ENCODE results near the gene TEX48.

DNA sequence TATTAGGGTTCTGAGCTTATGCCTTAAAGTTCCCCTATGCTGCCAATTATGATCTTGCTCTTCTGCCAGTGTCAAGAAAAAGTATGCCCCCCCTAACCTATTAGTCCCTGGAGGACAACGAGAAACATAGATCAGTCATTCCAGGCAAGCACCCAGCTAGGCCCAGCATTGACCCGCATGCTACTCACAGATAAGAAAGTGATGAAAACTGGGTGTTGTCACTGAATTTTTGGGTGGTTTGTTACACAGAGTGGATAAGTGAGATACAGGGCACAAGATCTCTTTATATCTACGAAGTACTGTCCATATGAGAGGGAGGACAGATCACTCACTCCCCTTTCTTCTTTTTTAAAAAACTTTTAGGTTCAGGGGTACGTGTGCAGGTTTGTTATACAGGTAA is 6.4 kb upstream of the TEX48 start:
- no peak for TF ChIP-seq POLR2A (IDR thresholded peaks at IDR 0.05)
- TF ChIP-seq, protein P1, sequence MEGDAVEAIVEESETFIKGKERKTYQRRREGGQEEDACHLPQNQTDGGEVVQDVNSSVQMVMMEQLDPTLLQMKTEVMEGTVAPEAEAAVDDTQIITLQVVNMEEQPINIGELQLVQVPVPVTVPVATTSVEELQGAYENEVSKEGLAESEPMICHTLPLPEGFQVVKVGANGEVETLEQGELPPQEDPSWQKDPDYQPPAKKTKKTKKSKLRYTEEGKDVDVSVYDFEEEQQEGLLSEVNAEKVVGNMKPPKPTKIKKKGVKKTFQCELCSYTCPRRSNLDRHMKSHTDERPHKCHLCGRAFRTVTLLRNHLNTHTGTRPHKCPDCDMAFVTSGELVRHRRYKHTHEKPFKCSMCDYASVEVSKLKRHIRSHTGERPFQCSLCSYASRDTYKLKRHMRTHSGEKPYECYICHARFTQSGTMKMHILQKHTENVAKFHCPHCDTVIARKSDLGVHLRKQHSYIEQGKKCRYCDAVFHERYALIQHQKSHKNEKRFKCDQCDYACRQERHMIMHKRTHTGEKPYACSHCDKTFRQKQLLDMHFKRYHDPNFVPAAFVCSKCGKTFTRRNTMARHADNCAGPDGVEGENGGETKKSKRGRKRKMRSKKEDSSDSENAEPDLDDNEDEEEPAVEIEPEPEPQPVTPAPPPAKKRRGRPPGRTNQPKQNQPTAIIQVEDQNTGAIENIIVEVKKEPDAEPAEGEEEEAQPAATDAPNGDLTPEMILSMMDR (IDR thresholded peaks at IDR 0.05), result no peak

Measured in transverse colon (tissue), 3 donors.